GM12891 (cell line): ENCODE data around the gene MSX2.

Experiments
- PAX5 ChIP-seq: IDR thresholded peaks from 2 replicates; pipeline ENCODE4 v1.6.1; 2011; ENCODE audit warnings: low read length, moderate library complexity, mild to moderate bottlenecking; ENCODE audit not compliant: insufficient read depth, severe bottlenecking
- POLR2A ChIP-seq: IDR thresholded peaks from 2 replicates; pipeline ENCODE4 v1.6.1; 2011; ENCODE audit warnings: low read depth, low read length, control low read depth
- POLR2AphosphoS5 ChIP-seq: IDR thresholded peaks from 2 replicates; pipeline ENCODE4 v1.6.1; 2011; ENCODE audit warnings: low read depth, low read length, control low read depth
- POU2F2 ChIP-seq: IDR thresholded peaks from 2 replicates; pipeline ENCODE4 v1.6.1; 2011; ENCODE audit warnings: low read depth, mild to moderate bottlenecking, control low read depth, low read length, moderate library complexity
- SPI1 ChIP-seq: IDR thresholded peaks from 2 replicates; pipeline ENCODE4 v1.6.1; 2011; ENCODE audit warnings: low read depth, low read length, control low read depth
- TAF1 ChIP-seq: IDR thresholded peaks from 2 replicates; pipeline ENCODE4 v1.6.1; 2011; ENCODE audit warnings: low read depth, low read length, control low read depth

DNA sequence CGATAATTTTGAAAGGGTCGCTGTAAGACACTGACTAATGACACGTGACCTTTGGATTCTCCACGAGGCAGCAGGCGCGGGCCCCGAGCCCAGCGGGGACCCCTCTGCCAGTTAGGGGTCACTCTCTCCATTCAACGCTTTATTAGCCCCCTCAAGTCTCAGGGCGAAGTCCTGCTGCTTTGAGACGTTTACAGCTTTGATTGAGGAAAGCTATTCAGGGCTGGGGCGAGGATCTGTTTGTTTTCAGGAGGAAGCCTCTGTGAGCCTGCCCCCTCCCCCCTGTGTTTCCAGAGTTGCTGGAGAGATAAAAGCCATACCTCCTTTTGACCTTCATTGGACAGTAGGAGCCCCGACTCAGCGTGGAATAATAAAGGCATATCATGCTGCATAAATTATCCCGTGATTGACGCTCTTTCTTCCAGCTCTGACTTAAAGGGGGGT, 31.4 kb upstream of the MSX2 start:
- TF ChIP-seq POLR2A (no peak), TAF1 (no peak), POLR2AphosphoS5 (no peak), SPI1 (no peak), POU2F2 (no peak), PAX5 (no peak)
